Neural cell (in vitro differentiated cells): ENCODE measurements around the gene MACC1. TPM values are rescaled to one million over a fixed set of nuclear protein-coding genes. Genes with fewer than 3 reads are reported as not detected.

Source experiments
- H2AFZ ChIP-seq: fragments of 200-600, 300-800 bp; sonication (generic), shearing (Covaris generic); 2 replicates; pipeline ENCODE4 v1.6.0; 2014; ENCODE audit warnings: low read depth, mild to moderate bottlenecking, antibody characterized with exemption, low read length, moderate library complexity
- H3F3A ChIP-seq: fragments of 200-600 bp; shearing (Covaris generic); 2 replicates; pipeline ENCODE4 v1.6.1; 2016; ENCODE audit warnings: mild to moderate bottlenecking, moderate library complexity, mixed read lengths, antibody characterized with exemption, low read length; ENCODE audit not compliant: insufficient read depth, poor library complexity, severe bottlenecking
- H3K27ac ChIP-seq: fragments of 200-600, 300-800 bp; sonication (generic), shearing (Covaris generic); 2 replicates; pipeline ENCODE4 v1.5.1; 2014; ENCODE audit warnings: mild to moderate bottlenecking, low read length, moderate library complexity
- H3K27me3 ChIP-seq: fragments of 300-800, 200-600 bp; sonication (generic), shearing (Covaris generic); 2 replicates; pipeline ENCODE4 v1.6.0; 2014; ENCODE audit warnings: mild to moderate bottlenecking, low read depth, low read length, moderate library complexity; ENCODE audit not compliant: insufficient read depth
- H3K36me3 ChIP-seq: fragments of 300-800, 200-600 bp; sonication (generic), shearing (Covaris generic); 2 replicates; pipeline ENCODE4 v1.5.1; 2014; ENCODE audit warnings: mild to moderate bottlenecking, antibody characterized with exemption, low read length, moderate library complexity; ENCODE audit not compliant: insufficient read depth
- H3K4me2 ChIP-seq: fragments of 300-800, 200-600 bp; sonication (generic), shearing (Covaris generic); 2 replicates; pipeline ENCODE4 v1.6.0; 2014; ENCODE audit warnings: mild to moderate bottlenecking, low read length
- H3K4me3 ChIP-seq: fragments of 300-800, 200-600 bp; sonication (generic), shearing (Covaris generic); 2 replicates; pipeline ENCODE4 v1.5.1; 2014; ENCODE audit warnings: mild to moderate bottlenecking, low read length, moderate library complexity
- H3K79me2 ChIP-seq: fragments of 200-600 bp; shearing (Covaris generic); replicated peaks from 2 replicates; pipeline ENCODE4 v1.6.0; 2014; ENCODE audit warnings: mild to moderate bottlenecking, low read length, moderate library complexity; ENCODE audit not compliant: insufficient read depth
- H3K9ac ChIP-seq: fragments of 300-800, 200-600 bp; sonication (generic), shearing (Covaris generic); 2 replicates; pipeline ENCODE4 v1.6.1; 2016; ENCODE audit warnings: mild to moderate bottlenecking, low read length, mixed read lengths
- H3K9me2 ChIP-seq: fragments of 200-600 bp; shearing (Covaris generic); 2 replicates; pipeline ENCODE4 v1.6.1; 2016; ENCODE audit warnings: mild to moderate bottlenecking, low read length, mixed read lengths; ENCODE audit not compliant: insufficient read depth
- H3K9me3 ChIP-seq: fragments of 200-600, 300-800 bp; sonication (generic), shearing (Covaris generic); 2 replicates; pipeline ENCODE4 v1.6.1; 2016; ENCODE audit warnings: mild to moderate bottlenecking, mixed run types, low read length, moderate library complexity, mixed read lengths
- H4K20me1 ChIP-seq: fragments of 200-600 bp; shearing (Covaris generic); 2 replicates; pipeline ENCODE4 v1.6.1; 2016; ENCODE audit warnings: mild to moderate bottlenecking, mixed run types; ENCODE audit not compliant: insufficient read depth
- EP300 ChIP-seq: fragments of 450-650 bp; conservative IDR thresholded peaks from 2 replicates; pipeline ENCODE4 v1.6.1; 2014; ENCODE audit warnings: antibody characterized with exemption, mild to moderate bottlenecking, moderate library complexity; ENCODE audit not compliant: poor library complexity, severe bottlenecking
- EZH2 ChIP-seq: fragments of 200-600, 300-800 bp; shearing (Covaris generic), sonication (generic); IDR thresholded peaks from 2 replicates; pipeline ENCODE4 v1.6.1; 2014; ENCODE audit warnings: antibody characterized with exemption, low read length, borderline replicate concordance, mild to moderate bottlenecking; ENCODE audit not compliant: insufficient read depth, poor library complexity, severe bottlenecking
- MXI1 ChIP-seq: fragments of 450-650 bp; conservative IDR thresholded peaks from 2 replicates; pipeline ENCODE4 v1.6.1; 2014; ENCODE audit warnings: antibody characterized with exemption, mild to moderate bottlenecking; ENCODE audit not compliant: poor library complexity, severe bottlenecking
- POLR2AphosphoS5 ChIP-seq: IDR thresholded peaks from 2 replicates; pipeline ENCODE4 v1.6.1; 2012
- RAD21 ChIP-seq: fragments of 450-650 bp; conservative IDR thresholded peaks from 2 replicates; pipeline ENCODE4 v1.6.1; 2014; ENCODE audit warnings: antibody characterized with exemption, mild to moderate bottlenecking, moderate library complexity
- SMC3 ChIP-seq: fragments of 450-650 bp; conservative IDR thresholded peaks from 2 replicates; pipeline ENCODE4 v1.6.1; 2014; ENCODE audit warnings: antibody characterized with exemption, mild to moderate bottlenecking, moderate library complexity; ENCODE audit not compliant: poor library complexity
- TAF1 ChIP-seq: IDR thresholded peaks from 2 replicates; pipeline ENCODE4 v1.6.1; 2012; ENCODE audit warnings: low read depth
- polyA plus RNA-seq: library from polyadenylated mRNA; depleted of rRNA; stranded (reverse); fragments of >200 nt; gene quantifications from 2 replicates; pipeline ENCODE4 v1.2.3, GENCODE V29; 2014
- TF ChIP-seq, protein P1 (sequence below): fragments of 450-650 bp; IDR thresholded peaks from 2 replicates; pipeline ENCODE4 v1.5.1; 2014; ENCODE audit warnings: antibody characterized with exemption, mild to moderate bottlenecking, moderate library complexity; ENCODE audit not compliant: poor library complexity, severe bottlenecking
- TF ChIP-seq, protein P2 (sequence below): IDR thresholded peaks from 2 replicates; pipeline ENCODE4 v1.6.1; 2012; ENCODE audit warnings: borderline replicate concordance

MACC1 gene
- polyA plus RNA-seq, 1 donor from 2014 or later = 0.20 TPM

DNA sequence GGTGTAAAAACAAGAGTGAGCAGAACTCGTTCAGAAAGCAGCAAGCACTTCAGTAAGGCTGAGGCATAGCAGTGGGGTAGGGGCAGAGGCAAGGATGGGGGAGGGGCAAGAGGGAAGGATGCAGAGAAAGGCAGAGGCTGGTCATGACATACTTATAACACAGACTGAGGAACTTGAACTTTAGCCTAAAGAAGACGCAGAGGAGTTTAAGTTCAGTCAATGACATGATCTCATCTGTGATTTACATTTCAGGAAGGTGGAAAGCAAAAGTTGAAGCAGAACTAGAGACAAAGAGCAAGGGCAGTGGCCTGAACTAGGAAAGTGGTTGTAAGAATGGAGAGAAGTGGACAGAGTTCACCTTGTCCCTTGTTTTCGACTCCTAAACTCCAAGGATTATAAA lies 15.8 kb downstream of the MACC1 start:
- H3K79me2 ChIP-seq = no peaks in the 10 kb centered on the region

DNA sequence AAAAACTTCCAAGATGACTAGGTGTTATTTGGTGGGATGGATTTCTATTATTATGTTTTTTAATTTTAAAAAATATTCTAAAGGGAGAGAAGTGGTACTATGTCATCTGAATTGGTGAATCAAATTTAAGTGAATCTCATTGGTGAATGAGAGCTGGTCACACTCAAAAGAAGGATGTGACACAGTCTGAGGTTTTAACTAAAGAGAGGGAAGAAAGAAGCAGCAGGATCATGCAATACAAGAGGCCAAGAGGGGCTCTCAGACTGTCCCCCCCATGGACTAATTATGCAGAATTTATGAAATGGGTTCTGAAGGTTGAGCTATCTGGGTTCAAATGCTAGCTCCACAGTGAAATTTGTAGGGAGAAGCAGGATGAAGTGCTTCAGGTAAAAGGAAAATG lies 16.2 kb downstream of the MACC1 start:
- no peaks in the 10 kb centered on the region for H3K36me3 ChIP-seq
- no peaks in the 10 kb centered on the region for H3K79me2 ChIP-seq
- H4K20me1 ChIP-seq = no peaks in the 10 kb centered on the region
- H3K4me3 ChIP-seq = no peak overlapping the region
- H3K9ac ChIP-seq = no peak overlapping the region
- TF ChIP-seq, protein P1, sequence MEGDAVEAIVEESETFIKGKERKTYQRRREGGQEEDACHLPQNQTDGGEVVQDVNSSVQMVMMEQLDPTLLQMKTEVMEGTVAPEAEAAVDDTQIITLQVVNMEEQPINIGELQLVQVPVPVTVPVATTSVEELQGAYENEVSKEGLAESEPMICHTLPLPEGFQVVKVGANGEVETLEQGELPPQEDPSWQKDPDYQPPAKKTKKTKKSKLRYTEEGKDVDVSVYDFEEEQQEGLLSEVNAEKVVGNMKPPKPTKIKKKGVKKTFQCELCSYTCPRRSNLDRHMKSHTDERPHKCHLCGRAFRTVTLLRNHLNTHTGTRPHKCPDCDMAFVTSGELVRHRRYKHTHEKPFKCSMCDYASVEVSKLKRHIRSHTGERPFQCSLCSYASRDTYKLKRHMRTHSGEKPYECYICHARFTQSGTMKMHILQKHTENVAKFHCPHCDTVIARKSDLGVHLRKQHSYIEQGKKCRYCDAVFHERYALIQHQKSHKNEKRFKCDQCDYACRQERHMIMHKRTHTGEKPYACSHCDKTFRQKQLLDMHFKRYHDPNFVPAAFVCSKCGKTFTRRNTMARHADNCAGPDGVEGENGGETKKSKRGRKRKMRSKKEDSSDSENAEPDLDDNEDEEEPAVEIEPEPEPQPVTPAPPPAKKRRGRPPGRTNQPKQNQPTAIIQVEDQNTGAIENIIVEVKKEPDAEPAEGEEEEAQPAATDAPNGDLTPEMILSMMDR = no peak
- TF ChIP-seq EZH2 (no peak), POLR2AphosphoS5 (no peak), TAF1 (no peak), RAD21 (no peak), EP300 (no peak), MXI1 (no peak), SMC3 (no peak)
- TF ChIP-seq, protein P2, sequence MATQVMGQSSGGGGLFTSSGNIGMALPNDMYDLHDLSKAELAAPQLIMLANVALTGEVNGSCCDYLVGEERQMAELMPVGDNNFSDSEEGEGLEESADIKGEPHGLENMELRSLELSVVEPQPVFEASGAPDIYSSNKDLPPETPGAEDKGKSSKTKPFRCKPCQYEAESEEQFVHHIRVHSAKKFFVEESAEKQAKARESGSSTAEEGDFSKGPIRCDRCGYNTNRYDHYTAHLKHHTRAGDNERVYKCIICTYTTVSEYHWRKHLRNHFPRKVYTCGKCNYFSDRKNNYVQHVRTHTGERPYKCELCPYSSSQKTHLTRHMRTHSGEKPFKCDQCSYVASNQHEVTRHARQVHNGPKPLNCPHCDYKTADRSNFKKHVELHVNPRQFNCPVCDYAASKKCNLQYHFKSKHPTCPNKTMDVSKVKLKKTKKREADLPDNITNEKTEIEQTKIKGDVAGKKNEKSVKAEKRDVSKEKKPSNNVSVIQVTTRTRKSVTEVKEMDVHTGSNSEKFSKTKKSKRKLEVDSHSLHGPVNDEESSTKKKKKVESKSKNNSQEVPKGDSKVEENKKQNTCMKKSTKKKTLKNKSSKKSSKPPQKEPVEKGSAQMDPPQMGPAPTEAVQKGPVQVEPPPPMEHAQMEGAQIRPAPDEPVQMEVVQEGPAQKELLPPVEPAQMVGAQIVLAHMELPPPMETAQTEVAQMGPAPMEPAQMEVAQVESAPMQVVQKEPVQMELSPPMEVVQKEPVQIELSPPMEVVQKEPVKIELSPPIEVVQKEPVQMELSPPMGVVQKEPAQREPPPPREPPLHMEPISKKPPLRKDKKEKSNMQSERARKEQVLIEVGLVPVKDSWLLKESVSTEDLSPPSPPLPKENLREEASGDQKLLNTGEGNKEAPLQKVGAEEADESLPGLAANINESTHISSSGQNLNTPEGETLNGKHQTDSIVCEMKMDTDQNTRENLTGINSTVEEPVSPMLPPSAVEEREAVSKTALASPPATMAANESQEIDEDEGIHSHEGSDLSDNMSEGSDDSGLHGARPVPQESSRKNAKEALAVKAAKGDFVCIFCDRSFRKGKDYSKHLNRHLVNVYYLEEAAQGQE = no peak
- no peak overlapping the region for H3K27ac ChIP-seq
- H3K4me2 ChIP-seq = no peak overlapping the region
- no peaks in the 10 kb centered on the region for H3K9me2 ChIP-seq
- H3K27me3 ChIP-seq = no peaks in the 10 kb centered on the region
- H3F3A ChIP-seq = no peaks in the 10 kb centered on the region
- H3K9me3 ChIP-seq = no peaks in the 10 kb centered on the region
- no peak overlapping the region for H2AFZ ChIP-seq

More for the DNA sequence above, 15.8 kb downstream of the MACC1 start:
- no peaks in the 10 kb centered on the region for H4K20me1 ChIP-seq
- H3K9ac ChIP-seq = no peak overlapping the region
- H3K27me3 ChIP-seq = no peaks in the 10 kb centered on the region
- H3K27ac ChIP-seq = no peak overlapping the region
- H3F3A ChIP-seq = no peaks in the 10 kb centered on the region
- no peaks in the 10 kb centered on the region for H3K9me3 ChIP-seq
- no peaks in the 10 kb centered on the region for H3K36me3 ChIP-seq
- no peaks in the 10 kb centered on the region for H3K9me2 ChIP-seq
- no peak overlapping the region for H3K4me3 ChIP-seq
- no peak overlapping the region for H3K4me2 ChIP-seq
- no peak overlapping the region for H2AFZ ChIP-seq
- no peak for TF ChIP-seq EZH2
- no peak for TF ChIP-seq TAF1
- TF ChIP-seq, protein P2 = no peak
- TF ChIP-seq MXI1 = no peak
- no peak for TF ChIP-seq EP300
- TF ChIP-seq, protein P1 = no peak
- TF ChIP-seq RAD21 = no peak
- TF ChIP-seq POLR2AphosphoS5 = no peak
